Astrocyte of the cerebellum (primary cell): Measurements from ENCODE around the gene ZNF793.

Experiments
- DNase-seq: peaks from one replicate; pipeline ENCODE4 v3.0.0-alpha.2; 2011; ENCODE audit warnings: low read depth
- H3K4me3 ChIP-seq: 2 replicates; pipeline ENCODE4 v1.5.1; 2011; ENCODE audit warnings: mild to moderate bottlenecking, low read depth, low read length, moderate library complexity
- in situ Hi-C: cut with HindIII; loops from 2 replicates; pipeline ENCODE4 v1.10.0; 2017; ENCODE audit warnings: low sequenced_read_pairs
- TF ChIP-seq, protein P1 (sequence below): IDR thresholded peaks from 2 replicates; pipeline ENCODE4 v1.5.1; 2012; ENCODE audit warnings: low read length, low read depth, moderate library complexity, mild to moderate bottlenecking; ENCODE audit errors: missing control alignments

The ZNF793 gene

GRCh38 chr19:37563518-37563917 is 56.8 kb downstream of the ZNF793 start:
- in situ Hi-C loops = no loop called here
- no peak for DNase-seq
- H3K4me3 ChIP-seq = no peak overlapping the region
- TF ChIP-seq, protein P1, sequence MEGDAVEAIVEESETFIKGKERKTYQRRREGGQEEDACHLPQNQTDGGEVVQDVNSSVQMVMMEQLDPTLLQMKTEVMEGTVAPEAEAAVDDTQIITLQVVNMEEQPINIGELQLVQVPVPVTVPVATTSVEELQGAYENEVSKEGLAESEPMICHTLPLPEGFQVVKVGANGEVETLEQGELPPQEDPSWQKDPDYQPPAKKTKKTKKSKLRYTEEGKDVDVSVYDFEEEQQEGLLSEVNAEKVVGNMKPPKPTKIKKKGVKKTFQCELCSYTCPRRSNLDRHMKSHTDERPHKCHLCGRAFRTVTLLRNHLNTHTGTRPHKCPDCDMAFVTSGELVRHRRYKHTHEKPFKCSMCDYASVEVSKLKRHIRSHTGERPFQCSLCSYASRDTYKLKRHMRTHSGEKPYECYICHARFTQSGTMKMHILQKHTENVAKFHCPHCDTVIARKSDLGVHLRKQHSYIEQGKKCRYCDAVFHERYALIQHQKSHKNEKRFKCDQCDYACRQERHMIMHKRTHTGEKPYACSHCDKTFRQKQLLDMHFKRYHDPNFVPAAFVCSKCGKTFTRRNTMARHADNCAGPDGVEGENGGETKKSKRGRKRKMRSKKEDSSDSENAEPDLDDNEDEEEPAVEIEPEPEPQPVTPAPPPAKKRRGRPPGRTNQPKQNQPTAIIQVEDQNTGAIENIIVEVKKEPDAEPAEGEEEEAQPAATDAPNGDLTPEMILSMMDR = no peak

DNA sequence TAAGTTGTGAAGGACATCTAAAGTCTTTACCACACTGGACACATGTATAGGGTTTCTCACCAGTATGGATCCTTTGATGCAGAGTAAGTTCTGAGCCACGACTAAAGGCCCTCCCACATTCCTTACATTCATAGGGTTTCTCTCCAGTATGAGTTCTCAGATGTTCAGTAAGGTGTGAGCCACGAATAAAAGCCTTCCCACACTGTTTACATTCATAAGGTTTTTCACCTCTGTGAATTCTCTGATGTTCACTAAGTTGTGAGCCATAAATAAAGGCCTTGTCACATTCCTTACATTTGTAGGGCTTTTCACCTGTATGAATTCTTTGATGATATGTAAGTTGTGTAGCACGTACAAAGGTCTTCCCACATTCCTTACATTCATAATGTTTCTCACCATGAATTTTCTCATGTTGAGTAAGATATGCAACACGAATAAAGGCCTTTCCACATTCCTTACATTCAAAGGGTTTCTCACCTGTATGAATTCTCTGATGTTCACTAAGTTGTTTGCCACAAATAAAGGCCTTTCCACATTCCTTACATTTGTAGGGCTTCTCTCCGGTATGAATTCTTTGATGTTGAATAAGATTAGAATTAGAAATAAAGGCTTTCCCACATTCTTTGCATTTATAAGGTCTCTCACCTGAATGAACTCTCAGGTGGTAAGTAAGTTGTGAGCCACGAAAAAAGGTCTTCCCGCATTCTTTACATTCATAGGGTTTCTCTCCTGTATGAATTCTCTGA is 58.1 kb downstream of the ZNF793 start:
- TF ChIP-seq, protein P1 = no peak
- in situ Hi-C loops = no loop called here
- no peak for DNase-seq
- H3K4me3 ChIP-seq = no peak overlapping the region

DNA sequence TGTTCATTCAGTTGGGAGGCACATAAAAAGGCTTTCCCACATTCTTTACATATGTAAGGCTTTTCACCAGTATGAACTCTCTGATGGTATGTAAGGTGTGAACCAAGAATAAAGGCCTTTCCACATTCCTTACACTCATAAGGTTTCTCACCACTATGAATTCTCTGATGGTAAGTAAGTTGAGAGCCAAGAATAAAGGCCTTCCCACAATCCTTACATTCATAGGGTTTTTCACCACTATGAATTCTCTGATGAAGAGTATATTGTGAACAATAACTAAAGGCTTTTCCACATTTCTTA is 58.6 kb downstream of the ZNF793 start:
- TF ChIP-seq, protein P1 = no peak
- H3K4me3 ChIP-seq = no peak overlapping the region
- in situ Hi-C loops = no loop called here
- DNase-seq = no peak

- no peak overlapping the region for H3K4me3 ChIP-seq
- in situ Hi-C loops = loop anchor here (5.0 kb wide), 1 partner anchor 95 kb away; no protein-coding TSS in a partner anchor
- no peak for DNase-seq
- TF ChIP-seq, protein P1 = no peak
Measured at GRCh38 chr19:37572203-37572602, 65.5 kb downstream of the ZNF793 start.

GRCh38 chr19:37583340-37583739 is 76.6 kb downstream of the ZNF793 start:
- TF ChIP-seq, protein P1 = no peak
- no peak for DNase-seq
- in situ Hi-C loops = no loop called here
- H3K4me3 ChIP-seq = no peak overlapping the region
